K562 (cell line): ENCODE measurements around the gene SUCNR1. TPM values are rescaled to one million over a fixed set of nuclear protein-coding genes. Genes with fewer than 3 reads are reported as not detected.
A peak's percentile ranks its signal among the peaks of the same experiment; 100 is the strongest.

Source experiments
- ARHGAP35 ChIP-seq: fragments of 450-650 bp; IDR thresholded peaks from 2 replicates; pipeline ENCODE4 v1.6.1; 2018; ENCODE audit not compliant: partially characterized antibody
- BRD9 ChIP-seq: fragments of 450-650 bp; IDR thresholded peaks from 2 replicates; pipeline ENCODE4 v1.6.1; 2018; ENCODE audit warnings: low read depth; ENCODE audit not compliant: partially characterized antibody
- CTCF ChIP-seq, 3 experiments: IDR thresholded peaks in 2 of 3; conservative IDR thresholded peaks in 1 of 3; 2 replicates each; pipeline ENCODE4 v1.5.1; 2011 to 2012; ENCODE audit warnings: low read length in 3 of 3, mild to moderate bottlenecking in 3 of 3, control low read depth in 2 of 3, improper control_type of control experiment in 1 of 3, inconsistent platforms in 1 of 3, low read depth in 1 of 3, mixed read lengths in 1 of 3, moderate library complexity in 1 of 3; ENCODE audit not compliant: insufficient read depth in 2 of 3
- GABPB1 ChIP-seq: sonication (generic); formaldehyde crosslinking; IDR thresholded peaks from 2 replicates; pipeline ENCODE4 v1.8.0; 2022; ENCODE audit warnings: mild to moderate bottlenecking, missing genetic modification reagents
- GATA2 ChIP-seq: sonication (generic); formaldehyde crosslinking; IDR thresholded peaks from 2 replicates; pipeline ENCODE4 v1.4.0; 2020; ENCODE audit warnings: mild to moderate bottlenecking, missing genetic modification reagents
- HDAC6 ChIP-seq: IDR thresholded peaks from 2 replicates; pipeline ENCODE4 v1.6.1; 2012; ENCODE audit warnings: low read depth, mild to moderate bottlenecking, control low read depth, inconsistent platforms, low read length, moderate library complexity
- HOXB6 ChIP-seq: fragments of 250-450 bp; sonication (Bioruptor Pico); IDR thresholded peaks from 2 replicates; pipeline ENCODE4 v1.5.1; 2022; ENCODE audit warnings: mild to moderate bottlenecking, borderline replicate concordance
- KLF10 ChIP-seq: fragments of 250-450 bp; sonication (Bioruptor Pico); IDR thresholded peaks from 2 replicates; pipeline ENCODE4 v1.6.1; 2021; ENCODE audit warnings: matching md5 sums
- MAFG ChIP-seq: fragments of 450-650 bp; conservative IDR thresholded peaks from 2 replicates; pipeline ENCODE4 v1.6.1; 2016; ENCODE audit warnings: missing genetic modification characterization, missing compliant biosample characterization
- MECOM ChIP-seq: fragments of 250-450 bp; sonication (Bioruptor Pico); IDR thresholded peaks from 2 replicates; pipeline ENCODE4 v1.8.0; 2022; ENCODE audit warnings: inconsistent platforms
- MEIS2 ChIP-seq: fragments of 450-650 bp; IDR thresholded peaks from 2 replicates; pipeline ENCODE4 v1.6.1; 2014; ENCODE audit warnings: mild to moderate bottlenecking; ENCODE audit not compliant: partially characterized antibody
- MIER1 ChIP-seq: fragments of 450-650 bp; IDR thresholded peaks from 2 replicates; pipeline ENCODE4 v1.6.1; 2016; ENCODE audit warnings: antibody characterized with exemption, mild to moderate bottlenecking, low read depth
- NBN ChIP-seq: fragments of 450-650 bp; IDR thresholded peaks from 2 replicates; pipeline ENCODE4 v1.6.1; 2016; ENCODE audit warnings: low read depth, mild to moderate bottlenecking
- NFATC3 ChIP-seq: fragments of 450-650 bp; IDR thresholded peaks from 2 replicates; pipeline ENCODE4 v1.6.1; 2017; ENCODE audit warnings: mild to moderate bottlenecking
- POLR2AphosphoS5 ChIP-seq: IDR thresholded peaks from 2 replicates; pipeline ENCODE4 v1.6.1; 2011; ENCODE audit warnings: mild to moderate bottlenecking, low read depth, low read length, moderate library complexity; ENCODE audit not compliant: control insufficient read depth, insufficient read depth
- POLR2B ChIP-seq: fragments of 450-650 bp; IDR thresholded peaks from 2 replicates; pipeline ENCODE4 v1.6.1; 2018; ENCODE audit warnings: low read depth; ENCODE audit not compliant: partially characterized antibody
- POLR2H ChIP-seq: IDR thresholded peaks from 2 replicates; pipeline ENCODE4 v1.6.1; 2016; ENCODE audit warnings: missing genetic modification characterization, low read depth, mild to moderate bottlenecking, control low read depth, missing compliant biosample characterization, moderate library complexity
- RFX5 ChIP-seq: IDR thresholded peaks from 2 replicates; pipeline ENCODE4 v1.6.1; 2011; ENCODE audit warnings: low read depth, mild to moderate bottlenecking, improper control_type of control experiment, low read length
- RFX7 ChIP-seq: fragments of 250-450 bp; sonication (Bioruptor Pico); IDR thresholded peaks from 2 replicates; pipeline ENCODE4 v1.5.1; 2021; ENCODE audit warnings: mild to moderate bottlenecking
- SIX5 ChIP-seq, 2 experiments: IDR thresholded peaks; 2 replicates each; pipeline ENCODE4 v1.6.1; 2011; ENCODE audit warnings: low read length in 2 of 2, borderline replicate concordance in 1 of 2, low read depth in 1 of 2, mild to moderate bottlenecking in 1 of 2, moderate library complexity in 1 of 2; ENCODE audit not compliant: insufficient read depth in 1 of 2
- SREBF1 ChIP-seq: fragments of 150-350 bp; IDR thresholded peaks from 2 replicates; pipeline ENCODE4 v1.6.1; 2014; ENCODE audit warnings: antibody characterized with exemption, low read depth, low read length, borderline replicate concordance
- TCF3 ChIP-seq: sonication (generic); formaldehyde crosslinking; IDR thresholded peaks from 2 replicates; pipeline ENCODE4 v1.4.0; 2020; ENCODE audit warnings: mild to moderate bottlenecking, missing genetic modification reagents
- ZEB2 ChIP-seq: fragments of 450-650 bp; IDR thresholded peaks from 2 replicates; pipeline ENCODE4 v1.6.1; 2016
- ZKSCAN3 ChIP-seq: fragments of 250-450 bp; sonication (Bioruptor Pico); IDR thresholded peaks from 2 replicates; pipeline ENCODE4 v1.4.0; 2020
- ZNF217 ChIP-seq: sonication (generic); formaldehyde crosslinking; IDR thresholded peaks from 2 replicates; pipeline ENCODE4 v1.8.0; 2022; ENCODE audit warnings: mild to moderate bottlenecking, missing genetic modification reagents
- ZNF24 ChIP-seq: fragments of 450-650 bp; IDR thresholded peaks from 2 replicates; pipeline ENCODE4 v1.6.1; 2016
- ZNF431 ChIP-seq: sonication (generic); formaldehyde crosslinking; IDR thresholded peaks from 2 replicates; pipeline ENCODE4 v1.8.0; 2022; ENCODE audit warnings: mild to moderate bottlenecking, missing genetic modification reagents
- polyA plus RNA-seq, 8 experiments: library from polyadenylated mRNA; depleted of rRNA in 4 of 8; stranded (reverse) in 5 of 8; unstranded in 3 of 8; fragments of >200 nt; fragmentation: Nextera tagmentation in 2 of 8; fragmentation: Illumina TruSeq in 1 of 8; extraction: Ambion mirVana in 2 of 8; extraction: Trizol in 1 of 8; gene quantifications; 2 replicates each; pipeline versions ENCODE4 v1.2.1 to v1.2.3, GENCODE V29; 2011 to 2014; ENCODE audit warnings: inconsistent platforms in 1 of 8, missing spikeins in 1 of 8
- total RNA-seq, 7 experiments: library from RNA; depleted of rRNA in 6 of 7; stranded (reverse); fragments of >200 nt in 6 of 7; fragmentation: Illumina TruSeq in 2 of 7; extraction: Trizol in 2 of 7; gene quantifications; 2 replicates each; pipeline versions ENCODE4 v1.2.1 to v1.2.3, GENCODE V29; 2011 to 2021; ENCODE audit warnings: low replicate concordance in 1 of 7
- TF ChIP-seq, protein P1 (sequence below): fragments of 250-450 bp; sonication (Bioruptor Pico); IDR thresholded peaks from 2 replicates; pipeline ENCODE4 v1.8.0; 2021; ENCODE audit warnings: moderate library complexity, mild to moderate bottlenecking, inconsistent platforms

The SUCNR1 gene
- total and polyA plus RNA-seq, 9 of the 15 experiments (the other 6 are each of a cell fraction or from before 2014, with no cell fraction given): 0.04 to 0.54 (median 0.13) TPM

- TF ChIP-seq RFX5 (no peak), MIER1 (no peak), KLF10 (no peak), GATA2 (CRISPR knock-in tag) (no peak), TCF3 (CRISPR knock-in tag) (no peak), POLR2H (tag) (0 out of 2 replicates have a peak, but pooled peaks have one; percentile 31), MECOM (no peak), HDAC6 (no peak), ZEB2 (0 out of 2 replicates have a peak, but pooled peaks have one; percentile 12), SREBF1 (no peak), CTCF (IDR thresholded peaks at IDR 0.05 in 2 of 3, conservative IDR thresholded peaks at IDR 0.05 in 1 of 3; ENCODE audit: insufficient read depth in 2 of 3, low read depth in 1 of 3, low read length in 3 of 3) (no peak), BRD9 (no peak), SIX5 (IDR thresholded peaks at IDR 0.05; ENCODE audit: borderline replicate concordance in 1 of 2, insufficient read depth in 1 of 2, low read depth in 1 of 2, low read length in 2 of 2) (no peak), NFATC3 (no peak), MEIS2 (no peak), ARHGAP35 (no peak), POLR2AphosphoS5 (no peak), ZNF431 (no peak), ZNF24 (no peak), NBN (no peak; the same call in 1 of the 2 replicates), ZKSCAN3 (no peak), POLR2B (no peak), HOXB6 (CRISPR knock-in tag) (no peak), MAFG (tag) (no peak), GABPB1 (CRISPR knock-in tag) (peak; percentile 91), RFX7 (CRISPR knock-in tag) (no peak), ZNF217 (CRISPR knock-in tag) (no peak)
- TF ChIP-seq, protein P1, sequence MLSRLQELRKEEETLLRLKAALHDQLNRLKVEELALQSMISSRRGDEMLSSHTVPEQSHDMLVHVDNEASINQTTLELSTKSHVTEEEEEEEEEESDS (CRISPR knock-in tag): no peak
These were observed 1.6 kb upstream of the SUCNR1 start (continued) for GRCh38 chr3:151871639-151872468.
